Ovary (tissue), 9 donors: ENCODE data around the gene CEP57L1. TPM values are rescaled to one million over a fixed set of nuclear protein-coding genes. Genes with fewer than 3 reads are reported as not detected.

Experiments
- DNase-seq, 5 donors: peaks; one replicate each; pipeline ENCODE4 v3.0.0-alpha.2; 2019 to 2020
- H3K27ac ChIP-seq, 2 donors: fragments of 200-600 bp; one replicate each; pipeline versions ENCODE4 v1.5.1 to v1.8.0; 2019 to 2022
- H3K27me3 ChIP-seq: fragments of 200-600 bp; one replicate; pipeline ENCODE4 v1.8.0; 2022
- H3K36me3 ChIP-seq: fragments of 200-600 bp; sonication (generic); one replicate; pipeline ENCODE4 v1.5.1; 2019
- H3K4me1 ChIP-seq: one replicate; pipeline ENCODE4 v1.8.1; 2013; ENCODE audit warnings: mild to moderate bottlenecking, moderate library complexity; ENCODE audit not compliant: insufficient read depth
- H3K4me3 ChIP-seq: fragments of 200-600 bp; sonication (generic); one replicate; pipeline ENCODE4 v1.5.1; 2017
- H3K9me3 ChIP-seq, 2 donors: fragments of 200-600 bp in 1 of 2; sonication (generic) in 1 of 2; one replicate each; pipeline versions ENCODE4 v1.5.1 to v1.8.1; 2013 to 2019; ENCODE audit warnings: mild to moderate bottlenecking in 1 of 2, moderate library complexity in 1 of 2
- EP300 ChIP-seq: sonication (generic); formaldehyde crosslinking; IDR thresholded peaks from one replicate; pipeline ENCODE4 v1.6.1; 2017; ENCODE audit warnings: antibody characterized with exemption
- POLR2A ChIP-seq: fragments of 450-650 bp; IDR thresholded peaks from one replicate; pipeline ENCODE4 v1.6.1; 2017; ENCODE audit warnings: antibody characterized with exemption, mild to moderate bottlenecking, moderate library complexity
- WGBS, 3 donors: extraction: QIAGEN DNeasy Blood & Tissue Kit in 1 of 3; methylation state at CpG; one replicate each; pipeline versions ENCODE4 v1.1.5 to v1.1.7; 2013 to 2017; 5-methylcytosine and 5-hydroxymethylcytosine counted together
- intact Hi-C, 4 donors: fragments of 100-400 bp; cut with DNase I; formaldehyde crosslinking; loops; one replicate each; pipeline versions ENCODE4 v1.11.0 to v1.15.1; 2022 to 2023
- polyA plus RNA-seq, 2 donors: library from polyadenylated mRNA; stranded (reverse); fragments of 200-250 nt in 1 of 2; fragments of 350-450 nt in 1 of 2; fragmentation: Illumina TruSeq in 1 of 2; extraction: RNeasy Lipid Tissue Mini Kit (QIAGEN cat#74804) in 1 of 2; gene quantifications; one replicate each; pipeline ENCODE4 v1.2.3, GENCODE V29; 2013 to 2014
- total RNA-seq, 7 donors: library from RNA; depleted of rRNA in 2 of 7; stranded (reverse); fragments of >200 nt in 2 of 7; fragmentation: NEBNext Ultra II Directional in 3 of 7; extraction: Animal tissue kit (Norgen Biotek cat#: 25700) in 3 of 7; gene quantifications; one replicate each; pipeline versions ENCODE4 v1.1.0 to v1.2.4, GENCODE V29; 2016 to 2023
- TF ChIP-seq, protein P1 (sequence below), 3 donors: fragments of 450-650 bp in 2 of 3; fragments of 200-600 bp in 1 of 3; IDR thresholded peaks; one replicate each; pipeline versions ENCODE4 v1.5.1 to v1.8.0; 2016 to 2022; ENCODE audit warnings: antibody characterized with exemption in 3 of 3, mild to moderate bottlenecking in 1 of 3
- donor health status: DM: no; HTN: no; CAD: no; lungs with moderate emphysema.
- donor health status: DM: no; HTN: no; CAD: no.
- donor health status: Bipolar disorder and iron deficiency.
- donor health status: DM: yes; HTN: yes; CAD: no.
- donor health status: DM: no; HTN: no; CAD: no.
- donor health status: DM: yes; HTN: yes; CAD: no.

The CEP57L1 gene
- total and polyA plus RNA-seq, 9 donors = 4.9 to 12.6 (median 9.2) TPM

DNA sequence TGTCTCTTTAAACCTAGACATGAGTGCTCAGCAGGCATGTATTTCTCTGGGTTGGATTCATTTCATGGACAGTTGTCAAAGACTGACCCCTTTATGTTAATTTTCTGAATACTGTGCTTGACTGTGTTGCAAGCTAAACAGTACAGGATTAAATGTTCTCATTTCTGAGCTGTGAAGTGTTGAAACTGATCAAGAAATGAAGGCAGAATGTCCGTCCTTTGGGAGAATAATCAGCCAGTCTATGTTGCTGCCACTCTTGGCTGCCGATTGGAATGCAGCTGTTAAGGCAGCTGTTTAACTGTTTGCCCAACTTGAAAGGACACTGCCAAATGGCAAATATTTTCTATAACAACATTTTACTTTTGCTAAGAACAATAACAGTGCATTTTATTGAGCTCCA lies 87.3 kb downstream of the CEP57L1 start:
- H3K9me3 ChIP-seq = no peaks in the 10 kb centered on the region
- no peak for DNase-seq
- H3K36me3 ChIP-seq = no peaks in the 10 kb centered on the region
- no peak overlapping the region for H3K4me3 ChIP-seq
- intact Hi-C loops = loop anchor here in 1 of 4 donors (10.0 kb wide), 1 partner anchor 202 kb away; the partner anchor contains the start of gene CD164
- TF ChIP-seq EP300 = no peak
- TF ChIP-seq POLR2A = no peak
- no peak overlapping the region for H3K27ac ChIP-seq
- 3 to 9% (median 7%) methylated on average over 2 of the region's 2 CpGs for WGBS, 3 donors
- H3K4me1 ChIP-seq = no peaks in the 10 kb centered on the region
- no peaks in the 10 kb centered on the region for H3K27me3 ChIP-seq

DNA sequence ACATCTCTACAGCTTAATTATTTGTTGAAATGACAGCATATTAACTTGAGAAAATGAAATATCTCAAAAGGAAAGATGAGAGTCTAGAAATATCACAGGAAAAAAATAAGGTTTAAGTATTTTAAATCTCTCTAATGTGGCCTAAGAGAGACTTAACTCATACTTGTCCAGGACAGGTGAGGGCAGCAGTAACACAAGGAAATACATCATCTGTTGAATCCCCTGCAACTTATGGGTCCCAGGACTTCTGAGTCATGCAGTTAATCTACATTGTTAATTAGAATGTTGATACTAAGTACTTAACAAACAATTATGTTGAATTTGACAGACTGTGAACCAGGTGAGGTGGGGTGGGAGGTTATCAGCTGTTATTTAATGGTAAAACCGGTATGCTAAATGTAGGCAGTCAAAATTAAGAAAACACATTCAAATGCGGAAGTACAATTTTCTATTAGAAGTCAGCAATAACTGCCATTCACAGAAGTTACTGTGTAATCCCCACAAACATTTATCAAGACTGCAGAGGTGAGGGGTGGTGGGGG lies 87.9 kb downstream of the CEP57L1 start:
- Histone ChIP-seq H3K36me3 (no peaks in the 10 kb centered on the region), H3K27me3 (no peaks in the 10 kb centered on the region), H3K4me3 (no peak overlapping the region), H3K27ac (no peak overlapping the region), H3K9me3 (no peaks in the 10 kb centered on the region), H3K4me1 (no peaks in the 10 kb centered on the region)
- intact Hi-C loops = loop anchor here in 1 of 4 donors (10.0 kb wide), 1 partner anchor 202 kb away; the partner anchor contains the start of gene CD164
- TF ChIP-seq, protein P1, sequence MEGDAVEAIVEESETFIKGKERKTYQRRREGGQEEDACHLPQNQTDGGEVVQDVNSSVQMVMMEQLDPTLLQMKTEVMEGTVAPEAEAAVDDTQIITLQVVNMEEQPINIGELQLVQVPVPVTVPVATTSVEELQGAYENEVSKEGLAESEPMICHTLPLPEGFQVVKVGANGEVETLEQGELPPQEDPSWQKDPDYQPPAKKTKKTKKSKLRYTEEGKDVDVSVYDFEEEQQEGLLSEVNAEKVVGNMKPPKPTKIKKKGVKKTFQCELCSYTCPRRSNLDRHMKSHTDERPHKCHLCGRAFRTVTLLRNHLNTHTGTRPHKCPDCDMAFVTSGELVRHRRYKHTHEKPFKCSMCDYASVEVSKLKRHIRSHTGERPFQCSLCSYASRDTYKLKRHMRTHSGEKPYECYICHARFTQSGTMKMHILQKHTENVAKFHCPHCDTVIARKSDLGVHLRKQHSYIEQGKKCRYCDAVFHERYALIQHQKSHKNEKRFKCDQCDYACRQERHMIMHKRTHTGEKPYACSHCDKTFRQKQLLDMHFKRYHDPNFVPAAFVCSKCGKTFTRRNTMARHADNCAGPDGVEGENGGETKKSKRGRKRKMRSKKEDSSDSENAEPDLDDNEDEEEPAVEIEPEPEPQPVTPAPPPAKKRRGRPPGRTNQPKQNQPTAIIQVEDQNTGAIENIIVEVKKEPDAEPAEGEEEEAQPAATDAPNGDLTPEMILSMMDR (IDR thresholded peaks at IDR 0.05) = no peak
- TF ChIP-seq EP300 (no peak), POLR2A (no peak)
- no peak for DNase-seq
- WGBS, 3 donors = 6 to 40% (median 20%) methylated on average over 2 of the region's 2 CpGs

DNA sequence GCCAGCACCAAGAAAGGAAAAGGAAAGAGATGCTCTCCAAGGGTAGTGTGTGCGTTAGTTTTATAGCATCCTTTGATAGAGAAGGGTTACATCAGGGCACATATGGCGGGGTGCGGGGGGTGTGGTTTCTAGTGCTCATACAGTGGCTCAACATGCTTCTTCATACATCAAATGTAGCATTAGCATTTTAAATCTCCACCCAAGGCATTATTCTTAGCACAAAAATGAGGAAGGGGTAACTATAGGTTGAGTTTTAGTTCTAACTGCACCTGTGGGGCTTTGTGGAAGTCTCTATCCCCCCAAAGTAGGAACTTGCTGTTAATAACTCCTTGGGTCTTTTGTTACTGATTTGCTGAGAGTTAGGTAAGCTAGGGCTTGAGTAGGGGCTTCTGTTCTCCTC lies 89.3 kb downstream of the CEP57L1 start:
- Histone ChIP-seq H3K27me3 (no peaks in the 10 kb centered on the region), H3K27ac (no peak overlapping the region), H3K36me3 (no peaks in the 10 kb centered on the region), H3K9me3 (no peaks in the 10 kb centered on the region), H3K4me1 (no peaks in the 10 kb centered on the region), H3K4me3 (no peak overlapping the region)
- intact Hi-C loops = loop anchor here in 2 of 4 donors (5.0 to 10.0 kb wide), 2 partner anchors 198 to 200 kb away; partner anchors contain the start of gene CD164 (in 2 of the 2)
- TF ChIP-seq EP300 = no peak
- TF ChIP-seq, protein P1 (IDR thresholded peaks at IDR 0.05) = no peak
- TF ChIP-seq POLR2A = no peak
- WGBS, 3 donors = 62 to 66% (median 63%) methylated on average over 3 of the region's 3 CpGs
- no peak for DNase-seq

DNA sequence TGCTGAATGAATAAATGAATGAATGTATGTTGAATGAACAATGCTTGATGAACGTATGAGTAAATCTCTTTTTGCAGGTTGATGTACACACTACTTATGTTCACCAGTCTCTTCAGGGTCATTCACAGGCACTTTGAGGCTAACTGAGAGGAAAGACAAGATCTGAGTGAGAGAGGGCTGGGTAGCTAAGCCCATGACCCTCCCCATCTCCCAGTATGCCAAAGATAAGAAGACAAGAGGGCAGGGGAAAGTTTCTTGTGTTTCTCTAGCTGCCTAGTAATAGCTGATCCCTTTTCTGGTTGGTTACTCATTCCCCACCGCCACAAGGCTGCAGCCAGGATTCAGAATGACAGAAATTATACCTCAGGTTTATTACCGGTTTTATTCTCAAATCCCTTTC lies 90.7 kb downstream of the CEP57L1 start:
- Histone ChIP-seq H3K9me3 (no peaks in the 10 kb centered on the region), H3K4me3 (no peak overlapping the region), H3K4me1 (no peaks in the 10 kb centered on the region), H3K27ac (no peak overlapping the region), H3K36me3 (no peaks in the 10 kb centered on the region), H3K27me3 (no peaks in the 10 kb centered on the region)
- TF ChIP-seq, protein P1 (IDR thresholded peaks at IDR 0.05) = no peak
- TF ChIP-seq EP300 (no peak), POLR2A (no peak)
- 43 to 52% (median 49%) methylated on average over 3 of the region's 3 CpGs for WGBS, 3 donors
- DNase-seq = no peak
- intact Hi-C loops = loop anchor here in 2 of 4 donors (5.0 to 10.0 kb wide), 2 partner anchors 196 to 199 kb away; partner anchors contain the start of gene CD164 (in 2 of the 2)
